Endodermal cell (in vitro differentiated cells): ENCODE data around the gene FAIM. TPM values are rescaled to one million over a fixed set of nuclear protein-coding genes. Genes with fewer than 3 reads are reported as not detected.
A peak's percentile ranks its signal among the peaks of the same experiment; 100 is the strongest.
"Not testable (repeated sequence)": the region's sequence is repeated elsewhere in the genome, so short reads cannot be mapped to it uniquely, and the experiment has no call there.

ENCODE experiments used
- DNase-seq: peaks from one replicate; pipeline ENCODE4 v3.0.0-alpha.2; 2017
- H3K27ac ChIP-seq: 2 replicates; pipeline ENCODE4 v1.5.1; 2013; ENCODE audit warnings: mild to moderate bottlenecking, low read depth, low read length, moderate library complexity
- H3K27me3 ChIP-seq: 2 replicates; pipeline ENCODE4 v1.6.1; 2013; ENCODE audit warnings: mild to moderate bottlenecking, low read length, moderate library complexity; ENCODE audit not compliant: insufficient read depth, control insufficient read depth, poor library complexity, severe bottlenecking
- H3K36me3 ChIP-seq: 2 replicates; pipeline ENCODE4 v1.7.0; 2013; ENCODE audit warnings: mild to moderate bottlenecking, low read length, moderate library complexity; ENCODE audit not compliant: control insufficient read depth, insufficient read depth
- H3K4me1 ChIP-seq: one replicate; pipeline ENCODE4 v1.7.0; 2013; ENCODE audit warnings: low read length; ENCODE audit not compliant: control insufficient read depth, insufficient read depth
- H3K4me3 ChIP-seq: 2 replicates; pipeline ENCODE4 v1.5.1; 2013; ENCODE audit warnings: mild to moderate bottlenecking, low read length, moderate library complexity
- H3K9ac ChIP-seq: 2 replicates; pipeline ENCODE4 v1.6.1; 2013; ENCODE audit warnings: mild to moderate bottlenecking, low read length, moderate library complexity; ENCODE audit not compliant: poor library complexity, severe bottlenecking; ENCODE audit errors: extremely low read depth
- H3K9me3 ChIP-seq: 2 replicates; pipeline ENCODE4 v1.6.1; 2013; ENCODE audit warnings: mild to moderate bottlenecking, low read length, moderate library complexity; ENCODE audit not compliant: control insufficient read depth
- H3K27ac Mint-ChIP-seq: 2 replicates; pipeline ENCODE4 v1.8.0; 2020; ENCODE audit warnings: mixed read lengths
- H3K27me3 Mint-ChIP-seq: 2 replicates; pipeline ENCODE4 v1.8.0; 2021; ENCODE audit warnings: mild to moderate bottlenecking, mixed read lengths; ENCODE audit not compliant: insufficient read depth
- H3K36me3 Mint-ChIP-seq: 2 replicates; pipeline ENCODE4 v1.8.0; 2020; ENCODE audit warnings: low read depth, mixed read lengths
- H3K4me1 Mint-ChIP-seq: 2 replicates; pipeline ENCODE4 v1.8.0; 2020; ENCODE audit warnings: mixed read lengths
- H3K4me3 Mint-ChIP-seq: 2 replicates; pipeline ENCODE4 v1.8.0; 2020; ENCODE audit warnings: mild to moderate bottlenecking, moderate library complexity, mixed read lengths
- H3K9me3 Mint-ChIP-seq: 2 replicates; pipeline ENCODE4 v1.8.0; 2020; ENCODE audit warnings: mild to moderate bottlenecking, mixed read lengths
- CTCF ChIP-seq: fragments of 200-600 bp; sonication (generic); conservative IDR thresholded peaks from 2 replicates; pipeline ENCODE4 v1.5.0; 2021; ENCODE audit warnings: antibody characterized with exemption, mild to moderate bottlenecking
- WGBS, 2 experiments: methylation state at CpG; one replicate each; pipeline versions ENCODE4 v1.1.5 to v1.1.7; 2013; ENCODE audit warnings: missing lambda C conversion rate in 2 of 2, mixed read lengths in 1 of 2; ENCODE audit not compliant: insufficient coverage in 1 of 2, insufficient read length in 1 of 2; 5-methylcytosine and 5-hydroxymethylcytosine counted together
- total RNA-seq, 2 donors: library from RNA; stranded (reverse); fragmentation: NEBNext Ultra II Directional in 1 of 2; extraction: Animal tissue kit (Norgen Biotek cat#: 25700) in 1 of 2; gene quantifications; 2 replicates in 1 of 2; 3 replicates in 1 of 2; pipeline ENCODE4 v1.2.1, GENCODE V29; 2021

FAIM gene
- total RNA-seq, 2 donors from 2014 or later = 12.2 to 17.8 TPM

- Histone ChIP-seq H3K9me3 (peaks cover 19% of the 10 kb centered on the region), H3K9ac (no peak overlapping the region), H3K4me3 (no peak overlapping the region), H3K27me3 (no peaks in the 10 kb centered on the region), H3K36me3 (peaks cover 67% of the 10 kb centered on the region), H3K4me1 (peaks cover 5% of the 10 kb centered on the region), H3K27ac (no peak overlapping the region)
- H3K27me3 Mint-ChIP-seq = no peaks in the 10 kb centered on the region
- peaks cover 61% of the 10 kb centered on the region for H3K36me3 Mint-ChIP-seq
- H3K27ac Mint-ChIP-seq = no peak overlapping the region
- no peak for TF ChIP-seq CTCF
- WGBS, 2 experiments = 100% methylated on average over 1 of the region's 1 CpG; no CpG with 5 or more reads in 1 of the 2 experiments
- peaks cover 14% of the 10 kb centered on the region for H3K9me3 Mint-ChIP-seq
- peaks cover 25% of the 10 kb centered on the region for H3K4me1 Mint-ChIP-seq
- DNase-seq = no peak
- no peak overlapping the region for H3K4me3 Mint-ChIP-seq
Observed at GRCh38 chr3:138675393-138675792, 66.8 kb downstream of the FAIM start.

GRCh38 chr3:138678086-138678485, 69.5 kb downstream of the FAIM start:
- peaks cover 11% of the 10 kb centered on the region for H3K4me1 Mint-ChIP-seq
- no peak for DNase-seq
- H3K27me3 Mint-ChIP-seq = no peaks in the 10 kb centered on the region
- H3K36me3 Mint-ChIP-seq = peaks cover 69% of the 10 kb centered on the region
- Histone ChIP-seq H3K9me3 (peaks cover 19% of the 10 kb centered on the region), H3K9ac (no peak overlapping the region), H3K27me3 (no peaks in the 10 kb centered on the region), H3K4me3 (no peak overlapping the region), H3K36me3 (peaks cover 70% of the 10 kb centered on the region), H3K27ac (no peak overlapping the region), H3K4me1 (peaks cover 5% of the 10 kb centered on the region)
- H3K27ac Mint-ChIP-seq = no peak overlapping the region
- no peak for TF ChIP-seq CTCF
- H3K9me3 Mint-ChIP-seq = peaks cover 14% of the 10 kb centered on the region
- WGBS, 2 experiments = no CpG with 5 or more reads among the region's 1 CpG
- no peak overlapping the region for H3K4me3 Mint-ChIP-seq

- DNase-seq = no peak
- Mint-ChIP-seq H3K4me1 (peaks cover 4% of the 10 kb centered on the region), H3K36me3 (peaks cover 65% of the 10 kb centered on the region), H3K4me3 (no peak overlapping the region), H3K27me3 (no peaks in the 10 kb centered on the region), H3K27ac (peak overlapping the region; percentile 64), H3K9me3 (peaks cover 14% of the 10 kb centered on the region)
- Histone ChIP-seq H3K9ac (no peak overlapping the region), H3K9me3 (peaks cover 19% of the 10 kb centered on the region), H3K36me3 (peaks cover 76% of the 10 kb centered on the region), H3K27ac (no peak overlapping the region), H3K4me3 (no peak overlapping the region), H3K27me3 (no peaks in the 10 kb centered on the region), H3K4me1 (peaks cover 2% of the 10 kb centered on the region)
- TF ChIP-seq CTCF = no peak
- 87 to 100% methylated on average over 2 to 5 of the region's 5 CpGs for WGBS, 2 experiments
Observed at GRCh38 chr3:138678874-138679392, 70.4 kb downstream of the FAIM start.

- DNase-seq, H3K4me1 Mint-ChIP-seq, H3K9ac ChIP-seq, H3K27me3 ChIP-seq, H3K9me3 Mint-ChIP-seq, H3K4me3 Mint-ChIP-seq, H3K27ac ChIP-seq, H3K27me3 Mint-ChIP-seq, H3K4me1 ChIP-seq, H3K4me3 ChIP-seq, H3K27ac Mint-ChIP-seq: not testable (repeated sequence)
- Histone ChIP-seq H3K9me3 (peaks cover 13% of the 10 kb centered on the region), H3K36me3 (peaks cover 69% of the 10 kb centered on the region)
- WGBS, 2 experiments = 97 to 100% methylated on average over 5 to 6 of the region's 6 CpGs
- peaks cover 50% of the 10 kb centered on the region for H3K36me3 Mint-ChIP-seq
Observed at GRCh38 chr3:138680974-138681373, 72.4 kb downstream of the FAIM start.
